ENCODE data around the gene PIKFYVE. TPM values are rescaled to one million over a fixed set of nuclear protein-coding genes. Genes with fewer than 3 reads are reported as not detected.
A peak's percentile ranks its signal among the peaks of the same experiment; 100 is the strongest.
"Not testable (repeated sequence)": the region's sequence is repeated elsewhere in the genome, so short reads cannot be mapped to it uniquely, and the experiment has no call there.

PIKFYVE gene
- polyA plus RNA-seq, 3 donors: 24.3 to 27.2 (median 25.6) TPM

- DNase-seq (ENCODE audit: low read depth in 3 of 3, low spot score in 2 of 3): peak; percentile 86 to 94 (median 89)
These were observed 11.0 kb upstream of the PIKFYVE start, which contains the start of gene IDH1 for GRCh38 chr2:208254871-208255556. Gene IDH1, minus strand, starts transcription at chr2:208255071. Its CDS starts 3,520 bp downstream, at chr2:208251551.

DNA sequence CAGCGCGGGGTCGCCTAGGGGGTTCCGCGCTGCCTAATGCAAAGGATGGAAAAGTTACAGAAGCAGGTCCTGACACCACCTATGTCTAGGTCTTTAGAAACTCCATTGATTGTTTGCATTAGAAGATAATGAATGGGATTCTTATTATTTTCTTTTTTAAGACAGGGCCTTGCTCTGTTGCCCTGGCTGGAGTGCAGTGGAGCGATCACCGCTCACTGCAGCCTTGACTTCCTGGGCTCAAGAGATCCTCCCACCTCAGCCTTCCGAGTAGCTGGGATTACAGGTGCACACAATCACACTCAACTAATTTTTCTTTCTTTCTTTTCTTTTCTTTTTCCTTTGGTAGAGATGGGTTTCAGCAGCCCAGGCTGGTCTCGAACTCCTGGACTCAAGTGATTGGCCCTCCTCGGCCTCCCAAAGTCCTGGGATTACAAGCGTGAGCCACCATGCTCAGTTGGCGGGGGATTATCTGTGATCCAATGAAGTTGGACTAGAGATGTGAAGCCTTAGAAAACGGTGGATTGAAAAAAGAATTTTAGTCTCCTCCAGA is 10.4 kb upstream of the PIKFYVE start:
- no peak for DNase-seq (ENCODE audit: low read depth in 3 of 3, low spot score in 2 of 3)

DNA sequence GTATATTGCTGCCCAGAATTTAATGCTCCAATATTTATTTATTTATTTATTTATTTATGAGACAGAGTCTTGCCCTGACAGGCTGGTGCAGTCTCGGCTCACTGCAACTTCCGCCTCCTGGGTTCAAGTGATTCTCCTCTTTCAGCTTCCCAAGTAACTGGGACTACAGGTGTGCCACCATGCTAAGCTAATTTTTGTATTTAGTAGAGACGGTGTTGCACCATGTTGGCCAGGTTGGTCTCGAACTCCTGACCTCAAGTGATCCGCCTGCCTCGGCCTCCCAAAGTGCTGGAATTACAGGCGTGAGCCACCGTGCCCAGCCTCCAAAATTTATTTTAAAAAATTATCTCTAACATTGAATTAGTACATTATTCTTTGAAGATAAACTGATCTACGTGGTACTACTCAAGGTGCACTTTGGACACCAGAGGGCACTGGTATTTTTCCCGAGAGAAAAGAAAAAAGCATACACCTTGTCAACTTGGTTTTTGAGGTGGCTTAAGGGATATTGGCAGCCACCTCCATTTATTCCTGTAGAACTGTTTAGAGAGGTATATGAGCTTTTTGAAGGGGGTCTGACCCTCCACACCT is 9.8 kb upstream of the PIKFYVE start:
- DNase-seq (ENCODE audit: low read depth in 3 of 3, low spot score in 2 of 3): no peak

GRCh38 chr2:208256849-208257813 is 8.9 kb upstream of the PIKFYVE start:
- DNase-seq (ENCODE audit: low read depth in 3 of 3, low spot score in 2 of 3): not testable (repeated sequence)

GRCh38 chr2:208265371-208265800 is 669 bp upstream of the PIKFYVE start:
- peak in 1 of 3 donors; percentile 58 for DNase-seq (ENCODE audit: low read depth in 3 of 3, low spot score in 2 of 3)

GRCh38 chr2:208266553-208266893 is 468 bp downstream of the PIKFYVE start:
- DNase-seq (ENCODE audit: low read depth in 3 of 3, low spot score in 2 of 3): no peak

- DNase-seq (ENCODE audit: low read depth in 3 of 3, low spot score in 2 of 3): no peak
These were observed 881 bp downstream of the PIKFYVE start for GRCh38 chr2:208266936-208267335.

DNA sequence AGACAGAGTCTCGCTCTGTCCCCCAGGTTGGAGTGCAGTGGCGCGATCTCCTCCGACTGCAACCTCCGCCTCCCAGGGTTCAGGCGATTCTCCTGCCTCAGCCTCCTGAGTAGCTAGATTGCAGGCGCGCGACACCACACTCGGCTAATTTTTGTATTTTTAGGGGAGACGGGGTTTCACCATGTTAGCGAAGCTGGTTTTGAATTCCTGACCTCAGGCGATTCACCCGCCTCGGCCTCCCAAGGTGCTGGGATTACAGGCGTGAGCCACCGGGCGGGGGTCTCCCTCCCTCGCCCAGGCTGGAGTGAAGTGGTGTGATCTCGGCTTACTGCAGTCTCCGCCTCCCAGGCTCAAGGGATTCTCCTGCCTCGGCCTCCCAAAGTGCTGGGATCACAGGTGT is 1.5 kb downstream of the PIKFYVE start:
- DNase-seq (ENCODE audit: low read depth in 3 of 3, low spot score in 2 of 3): not testable (repeated sequence)

GRCh38 chr2:208268156-208268952 is 2.3 kb downstream of the PIKFYVE start:
- DNase-seq (ENCODE audit: low read depth in 3 of 3, low spot score in 2 of 3): no peak

DNA sequence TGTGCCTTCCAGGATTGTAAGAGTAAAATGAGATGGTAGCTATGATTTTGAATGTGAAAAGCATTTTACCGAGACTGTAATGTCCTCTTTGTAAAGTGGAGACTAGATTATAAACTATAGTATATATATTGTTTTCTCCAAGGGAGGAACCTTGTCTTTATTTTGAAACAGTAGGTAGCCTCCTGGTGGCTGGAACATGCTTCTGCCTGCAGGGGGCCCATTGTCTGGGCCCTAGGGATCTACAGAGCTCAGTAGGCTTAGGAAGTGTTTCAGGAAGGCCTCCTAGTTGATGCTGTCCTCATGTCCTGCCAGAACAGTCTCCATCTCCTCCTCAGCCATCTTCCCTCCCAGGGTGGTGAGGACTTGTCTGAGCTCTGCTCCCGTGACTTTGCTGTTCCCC is 3.0 kb downstream of the PIKFYVE start:
- DNase-seq (ENCODE audit: low read depth in 3 of 3, low spot score in 2 of 3): no peak

- DNase-seq (ENCODE audit: low read depth in 3 of 3, low spot score in 2 of 3): no peak
These were observed 8.7 kb downstream of the PIKFYVE start for GRCh38 chr2:208274748-208275147.

- no peak for DNase-seq (ENCODE audit: low read depth in 3 of 3, low spot score in 2 of 3)
These were observed 12.5 kb downstream of the PIKFYVE start for GRCh38 chr2:208278549-208278948.

DNA sequence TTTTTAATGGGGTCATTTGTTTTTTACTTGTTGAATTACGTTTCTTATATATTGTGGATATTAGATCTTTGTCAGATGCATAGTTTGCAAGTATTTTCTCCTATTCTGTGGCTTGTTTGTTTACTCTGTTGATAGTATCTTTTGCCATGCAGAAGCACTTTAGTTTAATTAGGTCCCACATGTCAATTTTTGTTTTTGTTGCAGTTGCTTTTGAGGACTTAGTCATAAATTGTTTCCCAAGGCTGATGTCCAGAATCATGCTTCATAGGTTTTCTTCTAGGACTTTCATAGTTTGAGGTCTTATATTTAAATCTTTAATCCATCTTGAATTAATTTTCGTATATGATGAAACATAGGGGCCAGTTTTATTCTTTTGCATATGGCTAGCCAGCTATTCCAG is 13.2 kb downstream of the PIKFYVE start:
- no peak for DNase-seq (ENCODE audit: low read depth in 3 of 3, low spot score in 2 of 3)

DNA sequence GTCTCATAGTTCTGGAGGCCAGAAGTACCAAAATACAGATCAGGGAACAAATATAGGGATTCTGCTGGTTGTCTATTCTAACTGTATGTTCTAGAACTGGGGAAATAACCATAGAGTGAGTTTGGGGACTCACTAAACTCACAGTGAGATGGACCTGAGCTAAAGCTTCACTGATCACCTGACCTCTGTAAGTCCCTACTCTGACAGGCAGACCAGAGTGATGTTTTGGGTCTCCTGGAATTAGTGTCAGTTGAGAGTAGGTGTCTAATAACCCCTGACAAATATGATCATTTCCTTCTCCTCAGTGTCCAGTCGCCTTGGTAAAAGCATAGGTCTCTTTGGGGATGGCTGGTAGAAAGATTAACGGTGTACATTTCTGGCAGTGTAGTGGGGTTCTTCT is 14.2 kb downstream of the PIKFYVE start:
- no peak for DNase-seq (ENCODE audit: low read depth in 3 of 3, low spot score in 2 of 3)

- DNase-seq (ENCODE audit: low read depth in 3 of 3, low spot score in 2 of 3): no peak
These were observed 14.9 kb downstream of the PIKFYVE start for GRCh38 chr2:208280933-208281332.

- no peak for DNase-seq (ENCODE audit: low read depth in 3 of 3, low spot score in 2 of 3)
These were observed 19.8 kb downstream of the PIKFYVE start for GRCh38 chr2:208285853-208286252.

- DNase-seq (ENCODE audit: low read depth in 3 of 3, low spot score in 2 of 3): no peak
These were observed 28.5 kb downstream of the PIKFYVE start for GRCh38 chr2:208294482-208295024.

DNA sequence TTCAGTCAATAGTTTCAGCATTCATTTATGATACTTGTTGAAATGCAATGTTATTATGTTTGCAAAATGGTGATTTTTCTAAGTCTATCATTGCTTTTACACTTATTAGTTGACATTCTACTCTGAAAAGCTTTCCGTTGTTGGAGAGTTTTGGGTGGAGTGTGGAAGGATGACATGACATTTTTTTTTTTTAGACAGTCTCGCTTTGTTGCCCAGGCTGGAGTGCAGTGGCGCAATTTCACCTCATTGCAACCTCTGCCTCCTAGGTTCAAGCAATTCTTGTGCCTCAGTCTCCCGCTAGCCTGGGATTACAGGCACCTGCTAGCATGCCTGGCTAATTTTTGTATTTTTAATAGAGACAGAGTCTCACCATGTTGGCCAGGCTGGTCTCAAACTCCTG is 29.8 kb downstream of the PIKFYVE start:
- DNase-seq (ENCODE audit: low read depth in 3 of 3, low spot score in 2 of 3): no peak

DNA sequence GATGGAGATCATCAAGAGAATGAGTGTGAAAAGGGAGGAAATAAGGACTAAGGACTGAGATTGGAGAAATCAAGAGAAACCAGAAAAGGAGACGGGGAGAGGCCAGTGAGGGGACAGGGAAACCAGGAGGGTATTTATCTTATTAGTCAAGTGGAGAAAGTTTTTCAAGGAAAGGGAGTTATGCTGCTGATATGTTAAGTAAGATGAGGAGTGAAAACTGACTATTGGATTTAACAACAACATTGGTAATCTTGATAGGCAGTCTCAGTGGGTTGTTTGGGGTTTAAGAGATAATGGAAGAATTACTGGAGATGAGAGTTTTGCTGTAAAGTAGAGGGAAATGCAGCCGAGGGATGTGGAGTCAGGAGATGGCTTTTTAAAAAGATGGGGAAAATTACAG is 30.6 kb downstream of the PIKFYVE start:
- DNase-seq (ENCODE audit: low read depth in 3 of 3, low spot score in 2 of 3): no peak

- no peak for DNase-seq (ENCODE audit: low read depth in 3 of 3, low spot score in 2 of 3)
These were observed 31.9 kb downstream of the PIKFYVE start for GRCh38 chr2:208297961-208298360.

Measured in right renal cortex interstitium (tissue), 3 donors.